ENCODE results near the gene SLC9A9.
"Not testable (repeated sequence)": the region's sequence is repeated elsewhere in the genome, so short reads cannot be mapped to it uniquely, and the experiment has no call there.

SLC9A9 gene

DNA sequence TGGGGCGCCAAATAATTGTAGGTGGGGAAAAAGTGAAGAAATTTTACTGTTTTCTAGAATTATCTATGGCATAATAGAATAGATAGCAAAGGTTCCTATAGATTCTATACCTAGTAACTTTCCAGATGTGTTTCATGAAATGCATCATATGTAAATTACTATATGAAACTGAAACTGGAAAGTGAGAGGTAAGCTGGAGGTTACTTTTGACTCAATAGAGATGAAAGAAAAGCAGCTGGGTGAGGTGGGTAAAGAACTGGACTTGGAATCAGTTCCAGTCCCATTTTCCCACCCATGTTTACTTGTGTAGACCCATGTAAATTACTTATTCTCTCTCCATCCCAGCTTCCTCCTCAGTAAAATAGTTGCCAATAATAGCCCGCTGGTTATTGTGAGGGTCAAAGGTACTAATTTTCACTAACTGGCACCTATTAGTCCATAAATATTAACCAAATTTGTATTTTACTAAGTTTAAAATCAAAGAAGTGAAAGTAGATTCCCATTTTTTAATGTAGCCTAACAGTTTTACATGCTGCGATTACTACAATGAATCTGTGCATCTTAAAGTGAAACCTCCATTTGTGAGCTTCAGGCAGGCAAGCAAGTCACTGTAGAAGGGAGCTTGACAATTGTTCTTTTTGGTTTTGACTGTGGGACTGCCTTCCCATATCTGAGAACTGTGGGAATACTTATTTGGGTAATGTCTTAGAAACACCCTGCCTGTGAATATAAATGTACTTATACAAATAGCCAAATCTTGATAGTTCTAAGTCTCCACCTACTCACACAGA, 312.1 kb downstream of the SLC9A9 start:
- no peak for DNase-seq

DNA sequence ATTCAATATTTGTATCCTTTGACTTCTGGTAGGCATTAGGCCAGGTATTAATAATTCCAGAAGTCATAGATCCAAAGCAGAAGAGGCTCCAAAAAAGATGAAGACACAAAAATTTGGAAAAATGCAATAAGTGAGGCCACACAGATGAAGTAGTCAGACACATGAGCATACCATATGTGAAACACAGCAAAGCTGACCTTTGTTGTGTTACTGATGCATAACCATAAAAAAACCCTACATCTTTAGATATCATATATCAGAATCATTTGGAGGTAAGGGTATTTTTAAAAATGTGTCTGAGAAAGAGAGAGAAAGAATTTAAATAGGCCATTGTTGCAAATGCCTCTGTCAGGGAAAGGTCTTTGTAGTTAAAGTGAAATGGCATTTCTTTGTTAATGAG, 314.9 kb downstream of the SLC9A9 start:
- no peak for DNase-seq

DNA sequence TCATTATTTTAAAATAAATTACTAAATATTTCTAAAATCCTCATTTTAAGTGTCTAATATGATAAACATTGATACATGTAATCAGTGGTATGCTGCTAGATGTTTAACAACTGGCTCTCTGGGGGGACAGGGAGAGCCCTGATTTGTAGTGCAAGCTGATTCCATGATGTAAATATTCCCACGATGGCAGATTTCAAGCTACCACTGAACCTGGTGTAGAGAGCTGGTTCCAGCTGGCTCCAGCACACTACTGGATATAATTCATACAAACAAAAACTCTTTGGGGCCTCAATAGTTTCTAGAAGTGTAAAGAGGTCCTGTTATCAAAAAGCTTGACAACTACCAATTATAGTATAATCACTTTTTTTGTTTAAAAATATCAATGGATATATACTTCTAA, 316.2 kb downstream of the SLC9A9 start:
- no peak for DNase-seq

DNA sequence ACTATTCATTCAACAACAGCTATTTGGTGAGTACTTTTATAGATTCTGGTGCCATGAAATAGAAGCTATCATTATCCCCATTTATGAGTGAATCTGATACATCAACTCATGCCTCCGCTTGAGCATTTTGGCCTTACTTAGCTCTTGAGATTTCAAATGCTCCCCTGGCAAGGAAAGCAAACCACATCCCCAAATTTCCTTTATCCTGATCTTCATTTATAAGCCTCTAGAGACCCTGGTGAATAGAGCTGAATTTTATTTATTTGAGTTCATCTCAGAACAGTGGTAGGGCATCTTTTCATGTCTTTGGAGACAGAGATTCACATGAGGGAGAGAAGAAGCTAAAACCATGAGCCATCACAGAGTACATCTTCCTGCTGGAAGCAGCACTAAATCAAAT, 317.2 kb downstream of the SLC9A9 start:
- no peak for DNase-seq

DNA sequence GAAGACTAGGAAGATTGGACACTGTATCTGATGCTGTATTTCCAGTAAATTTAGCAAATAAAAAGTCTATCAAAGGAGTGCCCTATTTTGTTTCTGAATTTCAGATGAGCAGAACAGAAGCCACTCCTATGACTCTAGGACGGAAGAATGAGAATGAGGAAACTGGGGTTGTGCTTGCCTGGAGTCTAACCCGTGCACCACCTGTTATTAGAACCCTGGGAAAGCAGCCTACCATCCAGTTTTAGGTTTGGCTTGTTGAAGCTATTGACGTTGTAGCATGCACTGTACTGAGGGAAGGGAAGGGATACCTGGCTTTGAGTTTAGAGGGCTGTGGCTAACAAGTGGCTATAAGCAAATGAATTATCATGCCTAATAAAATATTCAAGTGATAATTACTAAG, 318.5 kb downstream of the SLC9A9 start:
- DNase-seq, result no peak

DNA sequence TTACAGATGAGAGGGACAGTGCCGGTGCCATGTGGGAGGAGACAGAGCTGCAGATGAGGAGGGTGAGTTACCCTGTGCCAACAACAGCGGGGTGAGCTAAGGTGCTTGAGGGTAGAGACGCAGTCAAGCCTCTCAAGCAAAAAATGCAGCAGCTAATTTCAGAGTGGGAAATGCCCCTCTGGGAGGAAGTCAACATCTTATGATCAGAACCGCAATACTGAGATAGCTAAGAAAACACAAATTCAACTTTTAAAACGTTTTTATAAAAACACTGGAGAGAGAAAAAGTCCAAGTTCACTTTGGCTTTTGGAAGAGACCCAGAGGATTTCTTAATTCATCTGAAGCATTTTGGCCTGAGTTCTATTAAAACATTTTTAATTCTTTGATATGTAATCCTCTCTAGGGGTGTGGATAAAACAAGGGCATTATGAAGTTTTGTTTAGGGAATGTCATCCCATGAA, 319.2 kb downstream of the SLC9A9 start:
- no peak for DNase-seq

- DNase-seq, result no peak
Observed at GRCh38 chr3:143526011-143526545, 322.2 kb downstream of the SLC9A9 start.

- no peak for DNase-seq
Observed at GRCh38 chr3:143525408-143525807, 322.9 kb downstream of the SLC9A9 start.

- no peak for DNase-seq
Observed at GRCh38 chr3:143521803-143522202, 326.5 kb downstream of the SLC9A9 start.

DNA sequence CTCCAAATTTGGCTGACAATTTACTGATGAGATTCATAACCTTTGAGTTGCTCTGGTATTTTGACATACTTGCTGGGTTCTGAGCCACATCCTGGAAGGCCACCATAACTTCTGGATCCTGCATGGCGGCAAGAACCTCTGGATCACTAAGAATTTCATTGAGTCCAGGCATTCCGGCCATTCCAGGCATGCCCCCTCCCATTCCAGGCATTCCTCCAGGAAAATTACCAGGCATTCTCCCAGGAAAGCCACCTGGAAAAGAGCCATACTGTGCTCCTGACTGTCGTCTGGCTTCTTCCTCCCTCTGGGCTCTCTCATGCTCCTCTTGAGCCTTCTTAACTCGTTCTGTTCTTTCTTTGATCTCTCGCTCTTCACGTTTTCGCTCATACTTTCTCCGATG, 331.1 kb downstream of the SLC9A9 start:
- DNase-seq, result not testable (repeated sequence)

DNA sequence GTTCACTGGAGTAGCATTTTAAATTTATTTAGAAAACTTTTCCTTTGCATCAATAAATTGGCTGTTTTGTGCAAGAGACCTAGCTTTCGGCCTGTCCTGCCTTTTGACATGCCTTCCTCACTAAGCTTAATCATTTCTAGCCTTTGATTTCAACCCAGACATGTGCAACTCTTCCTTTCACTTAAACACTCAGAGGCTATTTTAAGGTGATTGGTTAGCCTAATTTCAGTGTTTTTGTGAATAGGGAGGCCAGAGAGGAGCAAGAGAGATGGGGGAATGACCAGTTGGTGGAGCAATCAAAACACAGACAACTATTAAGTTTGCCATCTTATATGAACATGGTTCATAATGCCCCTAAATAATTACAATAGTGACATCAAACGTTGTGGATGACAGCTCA, 333.4 kb downstream of the SLC9A9 start:
- DNase-seq, result no peak

DNA sequence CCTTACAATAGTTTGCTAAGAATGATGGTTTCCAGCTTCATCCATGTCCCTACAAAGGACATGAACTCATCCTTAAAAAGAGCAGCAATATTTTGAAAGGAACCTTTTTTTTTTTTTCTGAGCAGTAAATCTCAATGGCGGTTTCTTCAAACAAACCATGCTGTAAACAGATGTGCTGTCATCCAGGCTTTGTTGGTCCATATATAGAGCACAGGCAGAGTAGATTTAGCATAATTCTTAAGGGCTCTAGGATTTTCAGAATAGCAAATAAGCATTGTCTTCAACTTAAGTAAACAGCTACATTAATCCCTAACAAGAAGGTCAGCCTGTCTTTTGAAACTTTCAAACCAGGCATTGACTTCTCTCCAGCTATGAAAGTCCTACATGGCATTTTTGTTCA, 334.2 kb downstream of the SLC9A9 start:
- no peak for DNase-seq

DNA sequence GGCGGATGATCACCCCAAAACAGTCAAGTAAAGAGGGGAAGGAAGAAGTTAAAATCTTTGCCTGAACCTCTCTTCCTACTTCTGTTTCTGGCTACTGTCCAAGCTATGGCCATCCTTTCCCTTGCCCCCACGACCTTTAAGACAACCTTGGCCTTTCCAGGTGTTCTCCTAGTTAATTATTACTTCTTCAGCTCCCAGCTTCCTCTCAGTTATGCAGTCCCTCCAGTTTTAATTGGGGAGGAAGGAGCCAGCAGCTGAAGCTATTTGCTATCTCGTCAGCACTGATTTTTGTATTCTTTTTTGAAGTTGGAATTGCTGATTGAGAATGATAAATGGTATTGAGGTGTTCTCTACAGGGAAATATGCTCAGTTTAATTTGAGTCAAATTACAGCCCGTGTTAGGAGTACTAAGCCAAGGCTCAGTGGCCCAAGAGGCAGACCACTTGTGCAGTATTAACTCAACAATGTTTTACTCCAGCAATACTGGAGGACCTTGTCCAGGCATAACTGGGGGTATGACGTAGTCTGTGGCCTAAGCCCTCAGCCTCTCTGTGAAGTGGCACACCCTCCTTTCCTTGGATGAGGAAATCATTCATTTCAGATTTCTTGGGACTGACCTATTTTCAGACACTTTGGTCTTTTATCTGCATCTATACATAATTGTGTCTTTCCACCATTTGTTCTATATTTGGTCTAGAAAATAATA, 336.9 kb downstream of the SLC9A9 start:
- no peak for DNase-seq

- no peak for DNase-seq
Observed at GRCh38 chr3:143510601-143511000, 337.7 kb downstream of the SLC9A9 start.

DNA sequence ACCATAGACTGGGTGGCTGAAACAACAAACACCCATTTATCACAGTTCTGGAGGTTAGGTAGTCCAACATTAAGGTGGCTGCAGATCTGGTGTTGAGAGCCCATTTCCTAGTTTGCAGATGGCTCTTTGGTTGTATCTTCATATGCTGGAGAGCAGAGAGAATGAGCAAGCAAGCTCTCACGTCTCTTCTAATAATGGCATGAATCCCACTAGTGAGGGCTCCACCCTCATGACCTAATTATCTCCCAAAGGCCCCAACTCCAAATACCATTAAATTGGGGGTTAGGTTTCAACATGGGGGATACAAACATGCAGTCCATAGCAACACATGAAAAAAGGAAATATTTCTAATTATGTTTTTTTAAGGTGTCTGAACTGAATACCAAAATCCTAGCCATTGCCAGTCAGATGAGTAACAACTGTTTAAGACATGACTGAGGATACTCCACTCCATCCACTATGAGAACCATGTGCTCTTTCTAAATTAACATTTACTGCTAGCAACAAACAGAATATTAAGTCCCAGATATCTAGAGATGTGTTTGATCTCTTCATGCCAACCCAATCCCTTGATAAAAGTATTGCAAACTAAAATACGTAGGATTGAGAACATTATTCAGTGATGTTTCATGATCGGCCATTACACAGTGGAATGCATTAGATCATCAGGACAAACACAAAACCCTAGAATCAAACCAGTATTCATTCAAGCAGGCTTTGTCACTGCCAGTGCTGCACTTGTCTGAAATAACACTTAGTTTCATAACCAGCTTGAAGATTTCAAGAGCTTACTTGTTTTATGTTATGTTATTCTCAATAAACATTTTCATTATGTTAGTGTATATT, 340.3 kb downstream of the SLC9A9 start:
- DNase-seq, result no peak

GRCh38 chr3:143506190-143506589, 342.1 kb downstream of the SLC9A9 start:
- no peak for DNase-seq

DNA sequence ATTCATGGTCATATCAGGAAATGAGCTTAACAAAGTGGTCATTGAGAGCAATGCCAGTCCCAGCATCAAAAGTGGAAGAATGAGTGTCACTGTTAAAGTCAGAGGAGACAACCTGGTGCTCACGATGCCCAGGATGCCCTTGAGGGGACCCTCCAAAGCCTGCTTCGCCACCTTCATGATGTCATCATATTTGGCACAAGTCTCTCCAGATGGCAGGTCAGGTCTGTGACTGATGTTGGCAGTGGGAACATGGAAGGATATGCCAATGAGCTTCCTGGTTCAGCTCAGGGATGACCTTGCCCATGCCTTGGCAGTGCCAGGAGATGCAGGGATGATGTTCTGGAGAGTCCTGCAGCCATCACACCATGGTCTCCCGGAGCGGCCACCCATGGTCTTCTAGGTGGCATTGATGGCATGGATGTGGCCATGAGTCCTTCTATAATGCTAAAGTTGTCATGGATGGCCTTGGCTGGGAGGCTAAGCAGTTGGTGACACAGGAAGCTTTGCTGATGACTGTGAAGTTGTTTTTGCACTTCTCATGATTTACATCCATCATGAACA, 344.9 kb downstream of the SLC9A9 start:
- DNase-seq, result no peak

GRCh38 chr3:143502081-143502480, 346.2 kb downstream of the SLC9A9 start:
- DNase-seq, result no peak

DNA sequence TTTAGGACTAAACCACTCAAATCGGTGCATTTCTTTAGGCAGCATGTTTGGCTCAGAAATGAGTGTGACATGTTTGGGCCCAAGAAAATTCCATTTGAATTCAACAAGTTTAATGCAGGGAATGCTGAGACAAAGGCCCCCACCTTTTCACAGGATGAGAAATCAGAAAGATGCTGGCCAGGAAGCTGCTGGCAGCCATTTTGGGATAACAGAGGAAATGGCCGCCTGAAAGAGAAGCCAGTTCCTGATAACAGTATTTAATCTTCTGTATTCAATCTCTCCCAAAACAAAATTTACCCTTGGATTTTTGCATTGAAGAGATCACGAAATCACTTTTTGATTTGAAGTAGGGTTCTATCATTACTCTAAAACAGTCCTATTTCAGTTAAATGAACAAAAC, 350.9 kb downstream of the SLC9A9 start:
- no peak for DNase-seq

DNA sequence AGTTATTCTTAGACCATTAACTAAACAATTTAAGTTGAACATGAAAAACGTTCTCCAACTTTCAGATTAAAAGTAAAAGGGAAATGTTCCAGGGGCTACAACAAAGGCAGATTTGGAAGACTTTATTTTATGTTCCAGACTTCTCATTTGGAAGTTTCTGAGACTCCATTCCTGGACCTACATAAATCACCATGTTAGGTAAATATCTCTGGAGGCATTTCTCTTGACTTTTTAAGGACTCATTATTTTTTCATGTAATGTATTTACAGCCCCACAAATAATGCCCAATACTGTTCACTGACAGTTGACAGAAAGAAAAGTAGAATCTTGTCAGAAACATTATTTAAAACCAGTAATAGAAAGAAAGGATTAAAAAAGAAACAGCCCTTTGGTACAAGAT, 352.1 kb downstream of the SLC9A9 start:
- no peak for DNase-seq

- DNase-seq, result no peak
Observed at GRCh38 chr3:143495527-143495926, 352.7 kb downstream of the SLC9A9 start.

DNA sequence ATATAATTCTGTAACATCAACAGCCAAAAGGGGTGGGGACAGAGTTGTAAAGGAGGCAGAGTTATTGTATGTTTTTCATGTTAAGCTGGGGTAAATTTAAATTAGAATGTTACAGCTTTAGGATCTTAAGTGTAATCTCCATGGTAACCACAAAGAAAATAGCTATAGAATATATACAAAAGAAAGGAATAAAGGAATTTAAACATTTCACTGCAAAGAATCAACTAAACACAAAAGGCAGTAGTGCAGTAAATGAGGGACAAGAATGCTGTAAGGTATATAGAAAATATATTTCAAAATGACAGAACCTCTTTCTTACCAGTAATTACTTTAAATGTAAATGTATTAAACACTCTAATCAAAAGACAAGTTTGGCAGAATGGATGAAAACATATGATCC, 361.7 kb downstream of the SLC9A9 start:
- no peak for DNase-seq

Measured in stimulated activated CD4-positive, alpha-beta T cell treated with anti-CD3 and anti-CD28 coated beads, Interleukin-2, amount 100 ng/mL, for 48 hours (primary cell).